PC-3 (cell line): ENCODE data around the gene WHRN. TPM values are rescaled to one million over a fixed set of nuclear protein-coding genes. Genes with fewer than 3 reads are reported as not detected.

Source experiments
- ATAC-seq: fragments of 200-7000 bp; cut with Tn5 transposase; 2 replicates; pipeline ENCODE4 v1.9.1; 2020; ENCODE audit warnings: mild to moderate bottlenecking, moderate library complexity
- BruUV-seq: library from RNA; stranded (reverse); fragments of 400-500 nt; replicated peaks from 2 replicates; lab custom pipeline; 2021; lab: Mats Ljungman, UMichigan
- CTCF ChIA-PET: fragments of 300-600 bp; sonication (Branson Sonifier 250); formaldehyde crosslinking; loops from one replicate; lab custom pipeline; 2022; ENCODE audit warnings: antibody characterized with exemption; lab: Charles Lee
- POLR2A ChIA-PET: fragments of 300-600 bp; sonication (Branson Sonifier 250); formaldehyde crosslinking; loops from one replicate; lab custom pipeline; 2022; ENCODE audit warnings: antibody characterized with exemption; ENCODE audit not compliant: unreplicated experiment; lab: Charles Lee
- DNase-seq: peaks from one replicate; pipeline ENCODE4 v3.0.0-alpha.2; 2015
- H2AFZ ChIP-seq: fragments of 300-600 bp; sonication (generic); 2 replicates; pipeline ENCODE4 v1.6.0; 2016; ENCODE audit warnings: antibody characterized with exemption, low read length
- H3F3A ChIP-seq: fragments of 300-600 bp; sonication (generic); one replicate; pipeline ENCODE4 v1.6.0; 2017; ENCODE audit warnings: antibody characterized with exemption, low read length, control low read depth, mild to moderate bottlenecking; ENCODE audit not compliant: unreplicated experiment
- H3K27ac ChIP-seq: fragments of 300-600 bp; sonication (generic); 2 replicates; pipeline ENCODE4 v1.5.1; 2016; ENCODE audit warnings: mild to moderate bottlenecking, low read length
- H3K27me3 ChIP-seq: fragments of 300-600 bp; sonication (generic); 2 replicates; pipeline ENCODE4 v1.6.1; 2016; ENCODE audit warnings: low read length, mixed read lengths
- H3K36me3 ChIP-seq: fragments of 300-600 bp; sonication (generic); 2 replicates; pipeline ENCODE4 v1.6.1; 2016; ENCODE audit warnings: low read depth, mixed run types, low read length, mixed read lengths
- H3K4me1 ChIP-seq: fragments of 300-600 bp; sonication (generic); 2 replicates; pipeline ENCODE4 v1.5.1; 2016; ENCODE audit warnings: low read length; ENCODE audit not compliant: insufficient read depth
- H3K4me2 ChIP-seq: fragments of 300-600 bp; sonication (generic); 2 replicates; pipeline ENCODE4 v1.6.0; 2016; ENCODE audit warnings: low read length
- H3K4me3 ChIP-seq: fragments of 300-600 bp; sonication (generic); 2 replicates; pipeline ENCODE4 v1.5.1; 2016; ENCODE audit warnings: mild to moderate bottlenecking, low read length, mixed read lengths
- H3K79me2 ChIP-seq: fragments of 300-600 bp; sonication (generic); 2 replicates; pipeline ENCODE4 v1.6.1; 2017; ENCODE audit warnings: low read length, mixed read lengths
- H3K9ac ChIP-seq: fragments of 300-600 bp; sonication (generic); 2 replicates; pipeline ENCODE4 v1.6.0; 2016; ENCODE audit warnings: mild to moderate bottlenecking, low read length
- H3K9me2 ChIP-seq: fragments of 300-600 bp; sonication (generic); replicated peaks from 2 replicates; pipeline ENCODE4 v1.6.1; 2016; ENCODE audit warnings: mixed run types, low read length, mixed read lengths
- H3K9me3 ChIP-seq: fragments of 300-600 bp; sonication (generic); 2 replicates; pipeline ENCODE4 v1.6.1; 2016; ENCODE audit warnings: low read length, mixed read lengths
- H4K20me1 ChIP-seq: fragments of 300-600 bp; sonication (generic); 2 replicates; pipeline ENCODE4 v1.6.1; 2016; ENCODE audit warnings: low read length, mixed read lengths
- CTCF ChIP-seq: fragments of 300-600 bp; sonication (generic); conservative IDR thresholded peaks from 2 replicates; pipeline ENCODE4 v1.5.1; 2017; ENCODE audit warnings: antibody characterized with exemption, low read depth, mild to moderate bottlenecking, low read length
- EZH2 ChIP-seq: fragments of 300-600 bp; sonication (generic); IDR thresholded peaks from one replicate; pipeline ENCODE4 v1.6.1; 2017; ENCODE audit warnings: antibody characterized with exemption, mild to moderate bottlenecking, low read length; ENCODE audit not compliant: unreplicated experiment
- EZH2phosphoT487 ChIP-seq: fragments of 300-600 bp; sonication (generic); IDR thresholded peaks from 2 replicates; pipeline ENCODE4 v1.6.1; 2018; ENCODE audit warnings: mild to moderate bottlenecking, antibody characterized with exemption, low read length, borderline replicate concordance
- intact Hi-C: fragments of 100-400 bp; cut with micrococcal nuclease; formaldehyde crosslinking; loops from 2 replicates; pipeline ENCODE4 v1.9.0; 2023
- total RNA-seq: library from RNA; depleted of rRNA; stranded (reverse); fragments of >200 nt; gene quantifications from 2 replicates; pipeline ENCODE4 v1.2.3, GENCODE V29; 2014

The WHRN gene
- total RNA-seq, 1 experiment from 2014 or later: 10.5 TPM

- ChIA-PET CTCF (no interaction called here), POLR2A (interaction anchor here (0.7 kb wide), 1 partner anchor 1250 kb away, joined by 4 read pairs; no protein-coding TSS in a partner anchor)
- no TSS peak for BruUV-seq
- H3K36me3 ChIP-seq: no peaks in the 10 kb centered on the region
- no peaks in the 10 kb centered on the region for H3K27me3 ChIP-seq
- no peak overlapping the region for H3K4me3 ChIP-seq
- no peak overlapping the region for H3K4me2 ChIP-seq
- peak; percentile 60; the same call in 1 of the 2 replicates for ATAC-seq
- H2AFZ ChIP-seq: no peak overlapping the region
- H3K4me1 ChIP-seq: peaks cover 4% of the 10 kb centered on the region; the same call in 1 of the 2 replicates
- no peaks in the 10 kb centered on the region for H3K9me3 ChIP-seq
- DNase-seq: peak; percentile 49
- no peaks in the 10 kb centered on the region for H3K9me2 ChIP-seq
- H4K20me1 ChIP-seq: no peaks in the 10 kb centered on the region
- H3K79me2 ChIP-seq: no peaks in the 10 kb centered on the region
- H3K27ac ChIP-seq: no peak overlapping the region
- no peak overlapping the region for H3K9ac ChIP-seq
- TF ChIP-seq CTCF (peak; percentile 67), EZH2 (no peak)
- intact Hi-C loops: loop anchor here (1.0 to 2.0 kb wide), 2 partner anchors 68 to 218 kb away; no protein-coding TSS in a partner anchor
- no peaks in the 10 kb centered on the region for H3F3A ChIP-seq
These were observed 70.4 kb downstream of the WHRN start for GRCh38 chr9:114434878-114435311.

- Histone ChIP-seq H3K27me3 (no peaks in the 10 kb centered on the region), H3K36me3 (no peaks in the 10 kb centered on the region), H3K79me2 (no peaks in the 10 kb centered on the region), H3K27ac (no peak overlapping the region), H3K4me3 (no peak overlapping the region), H3K9me2 (no peaks in the 10 kb centered on the region), H3K4me2 (no peak overlapping the region), H3K9me3 (no peaks in the 10 kb centered on the region), H4K20me1 (no peaks in the 10 kb centered on the region), H3F3A (no peaks in the 10 kb centered on the region), H3K4me1 (peaks cover 4% of the 10 kb centered on the region; the same call in 1 of the 2 replicates), H3K9ac (no peak overlapping the region), H2AFZ (no peak overlapping the region)
- no TSS peak for BruUV-seq
- POLR2A ChIA-PET: no interaction called here
- DNase-seq: no peak
- intact Hi-C loops: loop anchor here (2.0 kb wide), 1 partner anchor 69 kb away; no protein-coding TSS in a partner anchor
- TF ChIP-seq EZH2 (no peak), CTCF (no peak)
- CTCF ChIA-PET: no interaction called here
- no peak for ATAC-seq
These were observed 71.5 kb downstream of the WHRN start for GRCh38 chr9:114433720-114434255.

GRCh38 chr9:114433086-114433485 lies 72.2 kb downstream of the WHRN start:
- Histone ChIP-seq H3K4me1 (peaks cover 4% of the 10 kb centered on the region; the same call in 1 of the 2 replicates), H3K9me2 (no peaks in the 10 kb centered on the region), H3K9me3 (no peaks in the 10 kb centered on the region), H3K9ac (no peak overlapping the region), H4K20me1 (no peaks in the 10 kb centered on the region), H3K27ac (no peak overlapping the region), H3K79me2 (no peaks in the 10 kb centered on the region), H3K4me2 (no peak overlapping the region), H3K27me3 (no peaks in the 10 kb centered on the region), H3F3A (no peaks in the 10 kb centered on the region), H3K36me3 (no peaks in the 10 kb centered on the region), H3K4me3 (no peak overlapping the region), H2AFZ (no peak overlapping the region)
- CTCF ChIA-PET: no interaction called here
- POLR2A ChIA-PET: no interaction called here
- DNase-seq (no peak), ATAC-seq (no peak)
- intact Hi-C loops: no loop called here
- no TSS peak for BruUV-seq
- TF ChIP-seq CTCF (no peak), EZH2 (no peak), EZH2phosphoT487 (no peak)
